IPS-NIHi7 (cell line): ENCODE results near the gene GPR157.

ENCODE experiments used
- DNase-seq: peaks from one replicate; pipeline ENCODE4 v3.0.0; 2012; ENCODE audit warnings: mixed read lengths; ENCODE audit errors: extremely low spot score

Gene GPR157

GRCh38 chr1:9061252-9061960, 67.5 kb downstream of the GPR157 start:
- DNase-seq: no peak

- no peak for DNase-seq
Observed at GRCh38 chr1:9059891-9060744, 68.8 kb downstream of the GPR157 start.

- no peak for DNase-seq
Observed at GRCh38 chr1:9058465-9058864, 70.4 kb downstream of the GPR157 start.

GRCh38 chr1:9057851-9058250, 71.1 kb downstream of the GPR157 start:
- DNase-seq: no peak

- DNase-seq: no peak
Observed at GRCh38 chr1:9052272-9053049, 76.4 kb downstream of the GPR157 start.

- no peak for DNase-seq
Observed at GRCh38 chr1:9051379-9051778, 77.5 kb downstream of the GPR157 start.

- no peak for DNase-seq
Observed at GRCh38 chr1:9050803-9051202, 78.1 kb downstream of the GPR157 start.
